Measurements from ENCODE around the gene ARSH.
"Not testable (repeated sequence)": the region's sequence is repeated elsewhere in the genome, so short reads cannot be mapped to it uniquely, and the experiment has no call there.

Gene ARSH, protein sequence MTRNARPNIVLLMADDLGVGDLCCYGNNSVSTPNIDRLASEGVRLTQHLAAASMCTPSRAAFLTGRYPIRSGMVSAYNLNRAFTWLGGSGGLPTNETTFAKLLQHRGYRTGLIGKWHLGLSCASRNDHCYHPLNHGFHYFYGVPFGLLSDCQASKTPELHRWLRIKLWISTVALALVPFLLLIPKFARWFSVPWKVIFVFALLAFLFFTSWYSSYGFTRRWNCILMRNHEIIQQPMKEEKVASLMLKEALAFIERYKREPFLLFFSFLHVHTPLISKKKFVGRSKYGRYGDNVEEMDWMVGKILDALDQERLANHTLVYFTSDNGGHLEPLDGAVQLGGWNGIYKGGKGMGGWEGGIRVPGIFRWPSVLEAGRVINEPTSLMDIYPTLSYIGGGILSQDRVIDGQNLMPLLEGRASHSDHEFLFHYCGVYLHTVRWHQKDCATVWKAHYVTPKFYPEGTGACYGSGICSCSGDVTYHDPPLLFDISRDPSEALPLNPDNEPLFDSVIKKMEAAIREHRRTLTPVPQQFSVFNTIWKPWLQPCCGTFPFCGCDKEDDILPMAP

DNA sequence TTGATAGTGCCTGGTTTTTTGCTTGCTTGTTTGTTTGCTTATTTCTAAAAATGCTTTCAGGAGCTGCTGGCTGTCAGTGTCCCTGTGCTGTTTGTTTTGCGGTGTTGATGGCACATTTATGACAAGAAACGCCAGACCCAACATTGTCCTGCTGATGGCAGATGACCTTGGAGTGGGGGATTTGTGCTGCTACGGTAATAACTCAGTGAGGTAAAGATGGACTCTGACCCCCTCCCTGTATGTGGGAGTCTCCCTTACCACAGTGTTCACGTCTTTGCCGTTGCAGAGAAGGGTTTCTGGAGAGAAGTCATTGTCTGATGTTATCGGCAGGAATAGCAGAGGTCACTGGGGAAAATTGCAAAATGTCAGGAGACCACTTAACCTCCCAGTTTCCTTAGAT, at the start of gene ARSH:
ARSH (plus strand) TSS at position 52 of the 400 bp plus-strand sequence; CDS start at position 119, 67 bp downstream.
- Mint-ChIP-seq H3K4me3 (no peak within 1 kb of the TSS), H3K9me3 (peaks cover 1 to 9% of the 10 kb centered on the region in 2 donors), H3K4me1 (no peaks in the 10 kb centered on the region), H3K27ac (no peak within 1 kb of the TSS), H3K36me3 (no peaks in the 10 kb centered on the region), H3K27me3 (no peaks in the 10 kb centered on the region)
- ATAC-seq (replicated peaks) (no peak), DNase-seq (no peak)

DNA sequence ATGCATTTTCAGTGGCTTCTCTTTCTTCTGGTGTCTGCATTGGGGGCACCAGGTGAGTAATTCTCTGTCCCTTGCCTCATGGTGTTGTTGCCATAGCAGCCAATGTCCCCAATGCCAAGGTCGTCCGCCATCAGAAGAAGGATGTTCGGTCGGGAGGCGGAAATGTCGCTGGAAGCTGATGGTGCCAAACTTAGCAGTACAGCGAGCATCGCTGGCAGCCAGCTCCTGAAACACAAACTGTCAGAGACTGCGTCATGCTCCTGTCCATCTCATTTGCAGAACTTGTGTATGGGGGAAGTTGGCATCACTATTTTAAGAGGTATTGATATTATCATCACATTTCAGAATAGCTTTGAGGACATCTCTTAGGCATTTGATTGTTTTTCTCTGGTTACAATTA, 48.1 kb upstream of the ARSH start:
- Mint-ChIP-seq H3K27ac (no peak overlapping the region), H3K27me3 (peaks cover 0 to 34% of the 10 kb centered on the region in 2 donors), H3K9me3 (no peaks in the 10 kb centered on the region), H3K4me1 (no peaks in the 10 kb centered on the region), H3K36me3 (no peaks in the 10 kb centered on the region), H3K4me3 (no peak overlapping the region)
- no peak for DNase-seq
- no peak for ATAC-seq (replicated peaks)

DNA sequence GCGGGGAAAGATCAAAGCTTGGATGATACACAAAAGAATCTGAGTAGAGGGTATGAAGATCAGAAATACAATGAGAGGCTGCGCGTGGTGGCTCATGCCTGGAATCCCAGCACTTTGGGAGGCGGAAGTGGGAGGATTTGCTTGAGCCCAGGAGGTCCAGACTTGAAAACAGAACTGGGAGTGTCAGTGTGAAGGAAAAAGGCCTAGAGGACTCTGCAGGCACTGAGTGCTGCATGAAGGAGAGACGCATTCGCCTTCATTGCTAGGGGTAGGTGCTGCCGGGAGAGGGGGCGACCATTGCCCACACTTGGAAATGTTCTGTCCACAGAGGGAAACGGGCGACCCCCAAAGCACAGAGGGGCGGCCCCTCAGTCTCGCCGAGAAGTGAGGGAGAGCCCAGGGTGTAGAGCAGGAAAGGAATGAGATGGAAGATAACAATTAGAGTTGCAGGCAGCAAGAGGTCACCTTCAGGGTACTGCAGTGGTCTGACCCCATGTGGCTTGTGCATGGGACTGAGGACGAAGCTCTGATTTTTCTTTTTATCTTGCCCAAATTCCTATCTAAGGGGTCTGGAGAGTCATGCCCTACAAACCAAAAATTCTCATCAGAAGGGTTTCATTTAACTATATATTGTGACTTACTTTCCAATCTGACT, 45.4 kb upstream of the ARSH start:
- DNase-seq, result no peak
- H3K9me3 Mint-ChIP-seq, result no peaks in the 10 kb centered on the region
- no peak overlapping the region for H3K4me3 Mint-ChIP-seq
- H3K27ac Mint-ChIP-seq, result no peak overlapping the region
- H3K27me3 Mint-ChIP-seq, result peaks cover 0 to 29% of the 10 kb centered on the region in 2 donors
- no peak for ATAC-seq (replicated peaks)
- H3K36me3 Mint-ChIP-seq, result no peaks in the 10 kb centered on the region
- H3K4me1 Mint-ChIP-seq, result peaks cover 0 to 5% of the 10 kb centered on the region in 2 donors

DNA sequence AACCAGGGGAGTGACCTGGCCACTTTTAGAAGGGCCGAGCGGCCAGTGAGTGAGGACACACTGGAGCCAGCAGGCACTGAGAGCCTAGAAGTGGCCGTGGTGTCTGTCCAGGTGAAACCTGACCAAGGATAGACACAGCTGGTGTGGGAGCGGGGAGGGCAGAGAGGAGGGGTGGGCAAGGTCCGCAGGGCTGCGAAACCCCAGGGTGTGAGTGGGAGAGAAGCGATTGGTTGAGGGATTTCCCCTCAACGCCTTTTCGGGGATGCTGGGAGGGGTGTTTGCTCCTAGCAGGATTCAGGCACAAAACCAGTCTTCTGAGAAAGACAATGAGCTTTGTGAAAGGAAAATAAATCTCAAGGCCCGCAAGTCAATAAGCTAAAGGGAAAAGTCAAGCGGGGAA, 44.0 kb upstream of the ARSH start:
- peaks cover 0 to 6% of the 10 kb centered on the region in 2 donors for H3K4me1 Mint-ChIP-seq
- H3K27ac Mint-ChIP-seq, result no peak overlapping the region
- H3K9me3 Mint-ChIP-seq, result no peaks in the 10 kb centered on the region
- H3K27me3 Mint-ChIP-seq, result peaks cover 0 to 29% of the 10 kb centered on the region in 2 donors
- no peak for ATAC-seq (replicated peaks)
- no peaks in the 10 kb centered on the region for H3K36me3 Mint-ChIP-seq
- DNase-seq, result no peak
- H3K4me3 Mint-ChIP-seq, result no peak overlapping the region

DNA sequence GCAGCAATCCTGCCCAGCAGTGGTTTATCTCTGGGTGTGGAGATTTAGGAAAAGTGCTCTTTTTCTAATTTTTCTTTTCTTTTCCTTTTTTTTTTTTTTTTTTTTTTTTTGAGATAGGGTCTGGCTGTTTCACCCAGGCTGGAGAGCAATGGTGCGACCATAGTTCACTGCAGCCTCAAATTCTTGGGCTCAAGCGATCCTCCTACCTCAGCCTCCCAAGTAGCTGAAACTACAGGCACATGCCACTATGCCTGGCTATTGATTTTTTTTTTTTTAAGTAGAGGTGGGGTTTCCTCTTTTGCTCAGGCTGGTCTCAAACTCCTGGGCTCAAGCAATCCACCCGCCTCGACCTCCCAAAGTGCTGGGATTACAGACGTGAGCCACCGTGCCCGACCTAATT, 42.9 kb upstream of the ARSH start:
- not testable (repeated sequence) for H3K27ac Mint-ChIP-seq, H3K4me3 Mint-ChIP-seq

DNA sequence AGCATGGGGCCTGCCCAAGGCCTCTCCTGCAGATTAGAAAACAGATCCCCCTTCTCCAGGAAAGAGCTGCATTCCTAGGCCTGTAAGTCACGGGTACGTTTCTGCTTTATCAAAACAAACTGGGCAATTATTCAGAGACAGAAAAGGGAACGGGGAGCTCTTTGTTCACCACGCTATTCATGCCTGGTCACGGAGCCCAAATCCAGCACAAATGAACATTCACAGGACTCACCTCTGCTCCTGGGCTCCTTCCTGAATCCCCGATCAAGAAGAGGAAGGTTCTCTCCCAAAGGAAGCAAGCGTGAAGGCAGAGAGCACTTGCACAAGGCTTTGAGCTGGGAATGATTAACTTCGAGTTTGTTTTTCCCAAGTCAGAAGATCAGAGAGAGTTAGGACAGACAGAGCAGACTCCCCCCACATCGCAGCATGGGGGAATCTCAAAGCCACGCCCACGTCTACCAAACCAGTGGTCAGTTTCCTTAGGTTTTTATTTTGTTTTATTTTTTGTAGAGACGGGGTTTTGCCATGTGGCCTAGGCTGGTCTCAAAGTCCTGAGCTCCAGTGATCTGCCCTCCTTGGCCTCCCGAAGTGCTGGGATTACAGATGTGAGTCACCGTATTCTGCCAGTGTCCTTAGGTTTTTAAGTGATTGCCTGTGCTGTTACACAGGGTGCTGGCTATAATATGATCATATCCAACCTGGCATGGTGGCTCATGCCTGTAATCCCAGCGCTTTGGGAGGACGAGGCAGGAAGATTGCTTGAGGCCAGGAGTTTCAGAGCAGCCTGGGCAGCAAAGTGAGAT, 42.2 kb upstream of the ARSH start:
- DNase-seq, H3K4me3 Mint-ChIP-seq, H3K36me3 Mint-ChIP-seq: not testable (repeated sequence)

More for the DNA sequence above, 42.9 kb upstream of the ARSH start:
- not testable (repeated sequence) for ATAC-seq (replicated peaks); DNase-seq; H3K4me1 Mint-ChIP-seq; H3K36me3 Mint-ChIP-seq; H3K9me3 Mint-ChIP-seq
- peaks cover 0 to 28% of the 10 kb centered on the region in 2 donors for H3K27me3 Mint-ChIP-seq

DNA sequence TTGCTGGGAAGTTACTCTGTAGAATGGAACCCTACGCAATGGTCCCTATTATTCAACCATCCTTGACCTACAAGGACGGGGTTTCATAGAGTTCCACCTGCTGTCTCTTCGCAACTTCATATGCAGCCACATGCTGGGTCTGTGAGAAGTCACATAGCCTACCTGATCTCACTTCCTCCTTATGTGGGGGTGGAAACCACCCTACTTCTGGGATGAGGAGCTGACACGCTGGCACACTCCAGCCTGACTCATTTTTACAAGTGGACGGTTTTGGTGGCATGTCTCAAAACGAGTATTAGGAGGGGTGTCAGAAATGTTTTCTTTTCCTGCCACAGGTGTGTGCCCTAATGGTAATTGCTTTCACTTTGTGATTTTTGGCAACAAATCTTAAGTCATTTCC, 40.4 kb upstream of the ARSH start:
- Mint-ChIP-seq H3K4me3 (no peak overlapping the region), H3K27ac (no peak overlapping the region), H3K9me3 (no peaks in the 10 kb centered on the region), H3K4me1 (peaks cover 0 to 9% of the 10 kb centered on the region in 2 donors), H3K27me3 (peaks cover 7 to 21% of the 10 kb centered on the region in 2 donors), H3K36me3 (no peaks in the 10 kb centered on the region)
- ATAC-seq (replicated peaks) (peak; percentile 91 to 92), DNase-seq (peak; percentile 57)

More for the DNA sequence above, 42.2 kb upstream of the ARSH start:
- H3K4me1 Mint-ChIP-seq; H3K9me3 Mint-ChIP-seq; ATAC-seq (replicated peaks); H3K27ac Mint-ChIP-seq: not testable (repeated sequence)
- H3K27me3 Mint-ChIP-seq, result peaks cover 0 to 23% of the 10 kb centered on the region in 2 donors

DNA sequence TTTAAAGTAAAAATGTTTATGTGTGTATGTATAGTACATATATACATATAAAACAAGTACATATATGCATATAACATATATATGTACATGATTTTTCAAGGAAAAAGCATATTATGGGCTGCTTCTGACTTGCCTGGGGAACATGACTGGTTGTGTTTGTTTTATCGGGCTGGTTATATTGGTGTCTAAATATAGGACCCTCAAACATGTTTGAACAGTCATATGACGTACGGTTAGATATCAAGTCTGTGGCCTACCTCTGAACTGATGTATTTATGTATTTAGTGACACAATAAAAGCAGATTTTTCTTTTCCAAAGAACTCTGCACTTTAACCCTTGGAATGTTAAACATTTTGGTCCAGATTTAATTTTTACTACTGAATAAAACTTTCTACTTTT, 39.3 kb upstream of the ARSH start:
- Mint-ChIP-seq H3K4me3 (no peak overlapping the region), H3K27me3 (peaks cover 9 to 28% of the 10 kb centered on the region in 2 donors), H3K36me3 (no peaks in the 10 kb centered on the region)

DNA sequence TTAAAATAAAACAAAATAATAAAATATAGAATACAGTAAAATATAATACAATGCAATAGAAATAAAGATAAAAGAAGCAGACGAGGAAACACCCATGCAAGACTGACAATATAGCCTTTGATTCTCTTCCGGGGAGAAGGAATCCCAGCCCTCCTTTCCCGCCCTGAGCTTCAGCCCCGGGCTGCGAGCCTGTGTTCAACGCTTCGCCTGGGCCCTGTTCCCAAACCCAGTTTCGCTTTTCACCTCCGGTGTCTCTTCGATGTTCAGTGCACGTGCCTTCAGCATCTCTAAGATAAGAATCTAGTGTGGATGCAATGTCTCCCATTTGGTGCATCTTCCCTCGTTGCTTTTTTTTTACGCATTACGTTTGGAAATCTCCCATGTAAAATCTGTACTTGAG, 38.8 kb upstream of the ARSH start:
- no peak for DNase-seq
- H3K27ac Mint-ChIP-seq, result no peak overlapping the region
- H3K9me3 Mint-ChIP-seq, result peaks cover 0 to 6% of the 10 kb centered on the region in 2 donors
- H3K36me3 Mint-ChIP-seq, result no peaks in the 10 kb centered on the region
- H3K4me3 Mint-ChIP-seq, result no peak overlapping the region
- ATAC-seq (replicated peaks), result no peak
- peaks cover 12 to 24% of the 10 kb centered on the region in 2 donors for H3K27me3 Mint-ChIP-seq
- H3K4me1 Mint-ChIP-seq, result peaks cover 0 to 9% of the 10 kb centered on the region in 2 donors

More for the DNA sequence above, 39.3 kb upstream of the ARSH start:
- Mint-ChIP-seq H3K4me1 (peaks cover 0 to 9% of the 10 kb centered on the region in 2 donors), H3K27ac (no peak overlapping the region), H3K9me3 (peaks cover 0 to 6% of the 10 kb centered on the region in 2 donors)
- no peak for DNase-seq
- ATAC-seq (replicated peaks), result no peak

DNA sequence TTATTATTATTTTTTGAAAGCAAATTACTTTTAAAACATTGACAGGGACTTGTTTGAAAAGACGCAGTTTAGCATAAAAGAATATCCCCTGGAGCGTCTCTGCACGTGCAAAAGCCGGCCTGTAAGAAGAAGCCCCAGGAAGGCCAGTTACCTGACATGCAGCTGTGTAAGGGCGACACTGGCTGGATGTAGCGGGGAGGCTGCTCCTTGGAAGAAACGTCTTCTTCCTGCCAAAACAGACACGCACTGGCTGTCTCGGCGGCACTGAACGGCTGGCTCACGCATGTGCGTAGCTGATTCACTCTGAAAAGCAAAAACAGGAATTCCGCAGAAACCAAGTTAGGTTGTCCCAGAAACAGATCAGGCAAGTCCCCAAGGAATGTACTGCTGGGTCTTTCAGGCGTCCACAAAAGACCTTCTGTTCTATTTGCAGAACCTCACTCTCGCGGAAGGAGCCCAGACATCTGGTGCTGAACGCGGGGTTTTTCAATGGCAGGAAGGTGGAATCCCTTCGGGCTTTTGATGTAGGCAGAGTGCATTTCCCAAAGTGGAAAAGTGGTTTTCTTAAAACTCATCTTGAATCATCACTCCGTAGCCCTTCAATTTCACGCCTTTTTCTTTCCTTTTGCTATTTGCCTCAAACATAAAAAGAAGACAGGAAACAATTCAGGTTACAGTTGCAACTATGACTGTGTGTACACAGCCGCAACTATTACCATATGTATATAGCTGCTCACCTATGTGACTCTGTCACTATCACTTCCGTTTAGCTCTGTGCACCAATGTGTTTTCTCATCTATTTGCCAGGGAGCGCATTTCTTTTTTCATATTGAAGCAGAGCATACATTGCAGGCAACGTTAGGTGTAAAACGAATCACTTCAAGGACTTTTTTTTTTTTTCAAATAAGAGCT, 38.1 kb upstream of the ARSH start:
- Mint-ChIP-seq H3K36me3 (no peaks in the 10 kb centered on the region), H3K4me3 (peak overlapping the region in 1 of 2 donors; percentile 44), H3K9me3 (peaks cover 0 to 6% of the 10 kb centered on the region in 2 donors), H3K4me1 (peaks cover 0 to 9% of the 10 kb centered on the region in 2 donors), H3K27me3 (peaks cover 12 to 18% of the 10 kb centered on the region in 2 donors), H3K27ac (no peak overlapping the region)
- peak; percentile 41 for DNase-seq
- peak; percentile 71 to 75 for ATAC-seq (replicated peaks)

DNA sequence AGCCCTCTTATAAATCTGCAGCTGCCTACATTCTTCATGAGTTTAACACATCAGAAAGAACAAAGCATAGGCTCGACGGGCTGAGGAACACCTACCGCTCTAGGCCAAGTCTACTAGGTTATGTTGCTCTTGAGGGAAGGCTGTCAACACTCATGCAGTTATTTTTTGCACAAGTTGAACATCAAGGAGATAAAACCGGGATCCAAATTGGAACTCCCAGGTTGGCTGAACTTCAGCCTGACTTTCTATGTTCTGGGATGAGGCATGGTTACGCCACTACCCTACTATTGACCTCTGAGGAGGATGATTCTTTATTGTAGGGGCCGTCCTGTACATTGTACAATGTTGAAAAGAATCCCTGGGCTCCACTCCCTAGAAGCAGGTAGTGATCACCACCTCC, 37.3 kb upstream of the ARSH start:
- Mint-ChIP-seq H3K27ac (no peak overlapping the region), H3K36me3 (no peaks in the 10 kb centered on the region), H3K9me3 (peaks cover 0 to 6% of the 10 kb centered on the region in 2 donors), H3K27me3 (peaks cover 12 to 19% of the 10 kb centered on the region in 2 donors), H3K4me3 (no peak overlapping the region), H3K4me1 (peaks cover 0 to 9% of the 10 kb centered on the region in 2 donors)
- DNase-seq, result no peak
- ATAC-seq (replicated peaks), result no peak

DNA sequence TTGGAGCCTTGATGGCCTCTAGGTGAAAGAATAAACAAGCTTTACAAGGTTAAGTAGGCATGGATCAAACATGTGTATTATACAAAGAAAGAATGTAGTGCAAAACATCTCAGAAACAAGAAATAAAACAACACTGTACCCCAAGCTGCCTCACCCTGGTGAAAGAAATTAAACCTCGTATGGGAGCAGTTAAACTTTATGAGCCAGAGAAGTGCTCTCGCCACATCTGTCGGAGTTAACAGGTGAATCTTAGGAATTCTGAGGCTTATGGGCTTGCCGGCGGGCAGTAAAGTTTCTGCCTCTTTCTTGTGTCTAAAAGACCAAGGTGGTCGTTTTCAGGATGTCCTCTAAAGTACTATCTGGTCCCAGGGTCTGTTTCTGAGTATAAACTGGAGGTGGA, 34.0 kb upstream of the ARSH start:
- Mint-ChIP-seq H3K4me1 (peaks cover 0 to 3% of the 10 kb centered on the region in 2 donors), H3K4me3 (no peak overlapping the region), H3K9me3 (peaks cover 0 to 10% of the 10 kb centered on the region in 2 donors), H3K36me3 (no peaks in the 10 kb centered on the region), H3K27ac (no peak overlapping the region), H3K27me3 (peaks cover 12 to 22% of the 10 kb centered on the region in 2 donors)
- ATAC-seq (replicated peaks), result no peak
- no peak for DNase-seq

DNA sequence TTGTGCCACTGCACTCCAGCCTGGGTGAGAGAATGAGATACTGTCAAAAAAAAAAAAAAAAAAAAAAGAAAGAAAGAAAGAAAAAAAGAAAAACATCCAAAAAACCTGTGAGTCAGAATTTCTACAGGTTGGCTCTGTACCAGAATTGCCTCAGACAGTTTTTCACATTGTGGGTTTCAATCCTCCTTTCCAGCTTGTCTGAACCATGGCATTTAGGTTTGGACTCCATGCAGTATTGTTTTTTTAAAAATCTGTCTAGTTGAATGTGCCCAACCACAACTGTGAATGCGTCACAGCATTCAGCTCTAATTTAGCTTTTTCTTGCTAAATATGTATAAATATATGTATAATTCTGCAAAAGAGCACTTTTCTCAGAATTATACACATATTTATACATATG, 31.4 kb upstream of the ARSH start:
- Mint-ChIP-seq H3K4me3 (no peak overlapping the region), H3K4me1 (no peaks in the 10 kb centered on the region), H3K9me3 (peaks cover 0 to 10% of the 10 kb centered on the region in 2 donors), H3K27me3 (peaks cover 9 to 19% of the 10 kb centered on the region in 2 donors), H3K36me3 (no peaks in the 10 kb centered on the region), H3K27ac (no peak overlapping the region)
- DNase-seq (no peak), ATAC-seq (replicated peaks) (no peak)

All from stimulated activated naive B cell treated with anti-CD40 and anti-IgM and Interleukin-4, amounts not matched to agents 10 μg/mL and 1 μg/mL and 100 μg/mL, for 72 hours (primary cell).